ENCODE data around the gene EXOC3.

The EXOC3 gene

DNA sequence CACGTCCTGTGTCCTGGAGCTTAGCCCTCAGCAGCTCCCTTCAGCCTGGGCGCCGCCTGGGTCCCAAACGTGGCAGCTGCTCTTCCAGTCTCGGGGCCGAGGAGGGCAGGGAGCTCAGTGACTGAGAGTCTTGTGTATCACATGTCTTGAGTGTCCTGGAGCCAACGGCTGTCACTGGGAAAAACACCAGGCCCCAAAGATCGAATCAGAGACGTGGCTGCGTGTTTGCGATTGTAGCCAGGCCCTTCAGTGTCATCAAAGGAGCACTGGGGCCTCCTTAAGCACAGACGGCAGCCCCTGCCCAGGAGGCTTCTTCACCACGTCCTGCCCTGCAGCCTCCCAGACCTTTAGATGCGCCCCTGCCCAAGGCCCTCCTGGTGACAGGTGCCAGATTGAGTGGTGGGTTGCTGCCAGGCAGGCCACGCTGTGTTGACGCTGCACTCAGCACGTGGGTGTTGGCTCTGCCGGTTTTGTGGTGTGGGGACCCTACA lies 5.7 kb upstream of the EXOC3 start:
- no peak overlapping the region for H3K9ac ChIP-seq
- peaks cover 0 to 8% (median 0%) of the 10 kb centered on the region in 11 experiments; a peak in 4 of 22 replicates for H3K27me3 ChIP-seq
- H3K4me1 ChIP-seq, result peaks cover 33 to 49% (median 43%) of the 10 kb centered on the region in 10 experiments
- H3K9me3 ChIP-seq (replicated peaks in 1 of 11), result no peaks in the 10 kb centered on the region
- H3K4me3 ChIP-seq, result no peak overlapping the region
- no peak for TF ChIP-seq Cebpa-rat (IDR thresholded peaks at IDR 0.05)
- no peaks in the 10 kb centered on the region for H3K36me3 ChIP-seq
- H3K27ac ChIP-seq, result no peak overlapping the region
- no peak overlapping the region for H3K4me2 ChIP-seq
- H4K20me1 ChIP-seq, result no peaks in the 10 kb centered on the region; a peak in 1 of 22 replicates

DNA sequence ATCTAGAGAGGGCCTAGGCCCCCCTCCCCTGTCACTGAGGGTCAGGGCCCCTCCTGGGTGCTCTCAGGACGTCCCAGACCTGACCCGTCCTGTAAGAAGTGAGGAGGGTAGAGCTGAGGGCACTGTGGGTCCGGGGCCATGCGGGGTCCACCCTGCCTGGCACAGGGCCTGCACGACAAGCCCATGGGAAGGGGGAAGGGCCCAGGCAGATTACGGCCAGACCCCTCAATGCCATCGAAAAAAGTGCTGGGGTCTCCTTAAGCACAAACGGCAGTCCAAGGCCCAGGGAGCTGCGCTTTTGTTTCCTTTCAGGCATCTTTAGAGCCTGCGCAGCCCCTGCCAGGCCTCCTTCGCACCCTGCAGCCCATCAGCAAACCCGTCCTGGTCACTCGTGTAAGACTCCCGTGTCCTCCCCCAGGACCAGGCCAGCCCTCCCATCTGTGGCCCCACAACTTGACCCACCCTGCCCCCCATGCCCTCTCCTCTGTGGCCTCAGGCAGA lies 4.4 kb upstream of the EXOC3 start:
- no peak overlapping the region for H3K4me3 ChIP-seq

DNA sequence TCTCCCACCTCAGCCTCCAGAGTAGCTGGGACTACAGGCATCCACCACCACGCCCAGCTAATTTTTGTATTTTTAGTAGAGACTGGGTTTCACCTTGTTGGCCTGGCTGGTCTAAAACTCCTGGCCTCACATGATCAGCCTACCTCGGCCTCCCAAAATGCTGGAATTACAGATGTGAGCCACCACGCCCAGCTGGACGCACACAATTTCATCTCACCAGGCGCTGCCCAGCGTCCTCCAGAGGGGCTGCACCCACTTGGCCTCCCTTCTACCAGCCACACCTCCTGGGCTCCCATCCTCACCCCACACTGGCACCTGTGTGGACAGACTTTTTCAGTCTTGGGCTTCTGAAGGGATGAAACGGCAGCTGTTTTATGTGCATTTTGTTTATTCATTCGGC lies 3.8 kb upstream of the EXOC3 start:
- Histone ChIP-seq H3K9ac (no peak overlapping the region), H3K36me3 (no peaks in the 10 kb centered on the region), H4K20me1 (peaks cover 0 to 8% (median 5%) of the 10 kb centered on the region in 11 experiments; a peak in 10 of 22 replicates), H3K27me3 (no peaks in the 10 kb centered on the region), H3K9me3 (replicated peaks in 1 of 11) (no peaks in the 10 kb centered on the region), H3K4me1 (peaks cover 33 to 48% (median 43%) of the 10 kb centered on the region in 10 experiments), H3K4me3 (no peak overlapping the region), H3K27ac (no peak overlapping the region), H3K4me2 (peak overlapping the region in 2 of 11 experiments; percentile 63 to 100; a peak in 4 of 22 replicates)
- TF ChIP-seq Cebpa-rat (IDR thresholded peaks at IDR 0.05), result no peak

More for the DNA sequence above, 4.4 kb upstream of the EXOC3 start:
- no peaks in the 10 kb centered on the region for H3K27me3 ChIP-seq
- no peaks in the 10 kb centered on the region for H3K9me3 ChIP-seq (replicated peaks in 1 of 11)
- H3K4me1 ChIP-seq, result peaks cover 28 to 44% (median 37%) of the 10 kb centered on the region in 10 experiments
- no peak overlapping the region for H3K27ac ChIP-seq
- H3K9ac ChIP-seq, result 0 out of 22 replicates have a peak overlapping the region, but pooled peaks of 1 of the 11 experiments have one; percentile 9
- H3K36me3 ChIP-seq, result no peaks in the 10 kb centered on the region
- H3K4me2 ChIP-seq, result no peak overlapping the region
- peaks cover 0 to 2% (median 0%) of the 10 kb centered on the region in 11 experiments; a peak in 5 of 22 replicates for H4K20me1 ChIP-seq
- no peak for TF ChIP-seq Cebpa-rat (IDR thresholded peaks at IDR 0.05)

DNA sequence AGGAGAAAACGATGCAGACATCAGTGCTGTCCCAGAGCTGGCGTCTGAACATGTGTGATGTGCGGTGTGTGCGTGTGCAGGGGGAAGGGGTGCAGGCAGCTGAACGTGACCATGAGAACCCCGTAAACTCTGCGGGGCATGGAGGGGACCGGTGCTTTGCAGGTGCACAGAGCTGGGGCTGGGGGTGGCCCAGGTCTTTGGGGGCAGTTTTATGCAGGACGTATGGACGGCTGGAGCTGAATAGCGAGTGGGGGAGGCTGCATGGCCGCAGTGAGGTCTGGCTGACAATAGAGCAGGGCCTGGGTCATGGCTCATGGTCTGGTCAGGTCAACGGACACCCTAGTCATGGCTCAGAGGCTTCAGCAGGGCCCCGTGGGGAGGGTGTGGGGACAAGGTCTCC lies 3.3 kb upstream of the EXOC3 start:
- Histone ChIP-seq H3K27ac (no peak overlapping the region), H4K20me1 (peaks cover 0 to 12% (median 10%) of the 10 kb centered on the region in 11 experiments; a peak in 11 of 22 replicates), H3K4me3 (no peak overlapping the region), H3K36me3 (no peaks in the 10 kb centered on the region), H3K9me3 (replicated peaks in 1 of 11) (no peaks in the 10 kb centered on the region), H3K27me3 (no peaks in the 10 kb centered on the region), H3K4me1 (peaks cover 38 to 53% (median 47%) of the 10 kb centered on the region in 10 experiments), H3K4me2 (peak overlapping the region in 10 of 11 experiments; percentile 55 to 100 (median 100); a peak in 18 of 22 replicates), H3K9ac (no peak overlapping the region)
- no peak for TF ChIP-seq Cebpa-rat (IDR thresholded peaks at IDR 0.05)

DNA sequence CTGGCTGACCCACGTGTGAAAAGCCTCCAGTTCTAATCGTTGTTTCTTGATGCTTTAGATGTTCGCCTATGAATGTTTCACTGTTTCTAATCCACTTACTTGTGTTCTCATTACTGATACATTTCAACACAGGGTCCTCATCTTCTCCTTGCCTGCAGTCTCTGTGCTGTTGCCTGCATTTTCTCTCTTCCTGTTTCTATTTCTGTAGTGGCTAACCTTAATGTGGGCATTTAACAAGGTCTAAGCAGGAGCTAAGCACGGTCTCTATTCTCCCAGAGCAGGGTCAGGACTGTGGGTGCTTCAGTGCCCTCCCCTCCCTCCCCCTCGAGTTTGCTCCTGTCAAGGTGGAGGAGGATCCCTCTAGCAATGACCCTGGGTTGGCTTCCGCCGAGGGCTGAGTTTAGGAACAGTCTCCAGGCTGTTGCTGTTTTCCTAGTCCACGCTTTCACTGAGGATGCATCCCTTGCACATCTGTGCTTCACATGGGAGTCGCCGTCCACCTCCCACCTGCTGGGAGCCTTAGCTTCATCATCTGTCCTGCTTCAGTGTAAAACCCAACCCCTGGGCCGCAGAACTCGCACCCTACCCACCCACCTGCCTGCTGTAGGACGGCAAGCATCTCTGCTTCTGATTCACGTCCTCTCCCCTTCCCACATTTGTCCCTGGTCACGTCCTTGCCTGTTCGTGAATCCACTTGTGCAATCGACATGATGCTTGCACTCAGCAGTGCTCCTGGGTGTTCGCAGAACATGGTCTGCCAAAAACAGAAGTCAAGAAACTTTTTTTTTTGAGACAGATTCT lies 2.4 kb upstream of the EXOC3 start:
- peak overlapping the region in 1 of 11 experiments; percentile 23; a peak in 1 of 22 replicates for H3K27ac ChIP-seq
- peak overlapping the region in 4 of 11 experiments; percentile 3 to 24 (median 12); a peak in 4 of 22 replicates for H3K9ac ChIP-seq
- H3K4me2 ChIP-seq, result peak overlapping the region; percentile 55 to 100 (median 99)

DNA sequence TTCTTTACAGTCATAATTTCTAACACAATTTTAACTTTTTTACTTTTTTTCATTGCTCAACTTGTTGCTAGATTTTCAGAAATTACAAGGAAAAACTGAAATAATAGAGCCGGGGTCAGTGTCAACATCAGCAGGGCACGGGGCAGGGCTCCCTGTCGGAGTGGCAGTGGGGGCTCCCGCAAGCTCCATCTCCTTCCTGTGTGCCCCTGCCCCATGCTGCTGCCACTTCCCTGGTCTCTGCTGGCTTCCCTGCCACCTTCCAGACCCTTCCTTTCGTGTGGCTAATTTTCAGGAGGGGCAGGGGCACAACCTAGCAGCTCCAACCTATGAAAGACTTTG lies 1.0 kb upstream of the EXOC3 start:
- Histone ChIP-seq H3K36me3 (peaks cover 7 to 15% (median 13%) of the 10 kb centered on the region in 11 experiments; a peak in 21 of 22 replicates), H3K27me3 (no peaks in the 10 kb centered on the region), H3K4me3 (peak overlapping the region; percentile 83 to 96 (median 94)), H3K9me3 (replicated peaks in 1 of 11) (no peaks in the 10 kb centered on the region), H3K4me1 (peaks cover 48 to 70% (median 58%) of the 10 kb centered on the region in 10 experiments), H3K4me2 (peak overlapping the region; percentile 99 to 100 (median 99)), H3K9ac (peak overlapping the region in 10 of 11 experiments; percentile 86 to 92 (median 90); a peak in 19 of 22 replicates), H3K27ac (peak overlapping the region in 9 of 11 experiments; percentile 83 to 93 (median 89); a peak in 13 of 22 replicates), H4K20me1 (peaks cover 10 to 34% (median 23%) of the 10 kb centered on the region in 11 experiments; a peak in 16 of 22 replicates)
- TF ChIP-seq Cebpa-rat (IDR thresholded peaks at IDR 0.05), result no peak

More for the DNA sequence above, 2.4 kb upstream of the EXOC3 start:
- Histone ChIP-seq H3K4me3 (no peak overlapping the region), H3K27me3 (no peaks in the 10 kb centered on the region), H3K36me3 (peaks cover 0 to 2% (median 1%) of the 10 kb centered on the region in 11 experiments; a peak in 6 of 22 replicates), H4K20me1 (peaks cover 2 to 20% (median 17%) of the 10 kb centered on the region in 11 experiments; a peak in 12 of 22 replicates), H3K9me3 (replicated peaks in 1 of 11) (no peaks in the 10 kb centered on the region), H3K4me1 (peaks cover 46 to 60% (median 56%) of the 10 kb centered on the region in 10 experiments)
- no peak for TF ChIP-seq Cebpa-rat (IDR thresholded peaks at IDR 0.05)

DNA sequence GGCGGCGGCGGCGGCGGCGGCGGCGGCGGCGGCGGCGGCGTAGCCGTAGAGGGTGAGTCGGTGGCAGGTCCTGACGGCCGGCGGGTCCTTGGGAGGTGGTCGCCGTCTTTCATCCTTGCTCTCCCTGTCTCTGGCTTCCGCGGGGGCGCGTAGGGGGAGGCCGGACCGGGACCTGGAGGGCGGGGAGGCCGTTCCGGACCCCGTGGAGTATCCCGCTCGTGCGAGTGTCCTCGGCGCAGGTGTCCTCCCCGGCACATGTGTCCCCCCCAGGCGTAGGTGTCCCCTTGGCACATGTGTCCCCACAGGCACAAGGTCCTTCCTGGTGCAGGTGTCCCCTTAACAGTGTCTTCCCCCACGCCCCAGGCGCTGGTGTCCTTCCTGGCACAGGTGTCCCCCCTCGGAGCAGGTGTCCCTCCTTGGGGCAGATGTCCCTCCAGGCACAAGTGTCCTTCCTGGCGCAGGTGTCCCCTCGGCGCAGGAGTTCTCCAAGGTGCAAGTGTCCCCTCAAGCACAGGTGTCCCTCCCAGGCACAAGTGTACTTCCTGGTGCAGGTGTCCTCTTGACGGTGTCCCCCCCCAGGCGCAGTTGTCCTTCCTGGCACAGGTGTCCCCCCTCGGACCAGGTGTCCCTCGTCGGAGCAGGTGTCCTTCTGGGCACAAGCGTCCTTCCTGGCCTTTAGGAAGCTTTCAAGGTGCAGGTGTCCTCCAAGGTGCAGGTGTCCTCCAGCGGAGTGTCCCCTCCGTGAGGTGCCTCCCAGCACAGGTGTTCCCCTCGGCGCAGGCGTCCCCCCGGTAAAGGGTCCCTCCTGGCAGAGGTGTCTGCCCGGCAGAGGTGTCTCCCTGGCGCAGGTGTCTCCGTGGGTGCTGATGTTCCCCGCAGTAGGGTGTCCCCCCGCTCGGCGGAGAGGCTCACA lies 519 bp downstream of the EXOC3 start:
- Histone ChIP-seq H3K27ac (peak overlapping the region; percentile 78 to 93 (median 89); a peak in 21 of 22 replicates), H3K4me1 (peaks cover 57 to 85% (median 62%) of the 10 kb centered on the region in 10 experiments), H4K20me1 (peaks cover 10 to 49% (median 38%) of the 10 kb centered on the region in 11 experiments; a peak in 18 of 22 replicates), H3K9me3 (replicated peaks in 1 of 11) (no peaks in the 10 kb centered on the region), H3K36me3 (peaks cover 23 to 30% (median 26%) of the 10 kb centered on the region in 11 experiments), H3K4me2 (peak overlapping the region; percentile 97 to 100 (median 100)), H3K27me3 (no peaks in the 10 kb centered on the region), H3K9ac (peak overlapping the region; percentile 86 to 92 (median 90)), H3K4me3 (peak overlapping the region; percentile 83 to 96 (median 94))
- no peak for TF ChIP-seq Cebpa-rat (IDR thresholded peaks at IDR 0.05)

DNA sequence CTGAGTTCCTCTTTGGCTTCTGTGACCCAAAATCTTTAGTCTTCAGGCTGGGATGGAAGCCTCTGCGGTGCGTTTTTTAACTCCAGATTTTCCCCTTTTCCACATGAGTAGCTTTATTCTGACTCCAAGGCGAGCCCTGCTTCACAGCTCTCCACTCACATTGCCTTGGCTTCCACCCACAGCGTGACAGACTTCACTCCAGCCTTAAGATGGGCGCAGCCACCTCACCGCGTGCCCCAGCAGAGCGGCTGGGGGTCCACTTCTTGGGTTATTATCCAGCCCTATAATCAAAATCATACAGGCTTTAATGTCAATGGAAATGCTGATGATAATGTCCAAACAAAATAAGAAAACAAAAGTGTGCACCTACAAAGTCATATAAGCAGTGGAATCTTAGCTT lies 1.2 kb downstream of the EXOC3 start:
- H3K27ac ChIP-seq, result 0 out of 22 replicates have a peak overlapping the region, but pooled peaks of 2 of the 11 experiments have one; percentile 83 to 89
- H3K9me3 ChIP-seq (replicated peaks in 1 of 11), result no peaks in the 10 kb centered on the region
- TF ChIP-seq Cebpa-rat (IDR thresholded peaks at IDR 0.05), result no peak
- peaks cover 30 to 37% (median 34%) of the 10 kb centered on the region in 11 experiments for H3K36me3 ChIP-seq
- peaks cover 56 to 91% (median 65%) of the 10 kb centered on the region in 10 experiments for H3K4me1 ChIP-seq
- peak overlapping the region; percentile 83 to 96 (median 94) for H3K4me3 ChIP-seq
- peaks cover 10 to 56% (median 41%) of the 10 kb centered on the region in 11 experiments; a peak in 18 of 22 replicates for H4K20me1 ChIP-seq
- no peaks in the 10 kb centered on the region for H3K27me3 ChIP-seq
- peak overlapping the region; percentile 86 to 92 (median 90); a peak in 20 of 22 replicates for H3K9ac ChIP-seq
- peak overlapping the region; percentile 97 to 100 (median 100) for H3K4me2 ChIP-seq
